Thymus (tissue), 11 donors: ENCODE measurements around the gene SNX13. TPM values are rescaled to one million over a fixed set of nuclear protein-coding genes. Genes with fewer than 3 reads are reported as not detected.

Experiments used
- DNase-seq, 9 donors: peaks; one replicate each; pipeline ENCODE4 v3.0.0-alpha.2; 2013; ENCODE audit warnings: low spot score in 9 of 9, low read depth in 6 of 9, missing footprints in 1 of 9
- H3K27ac ChIP-seq, 2 donors: one replicate each; pipeline ENCODE4 v1.5.1; 2013; ENCODE audit warnings: control low read depth in 1 of 2, low read depth in 1 of 2, low read length in 1 of 2, mild to moderate bottlenecking in 1 of 2, moderate library complexity in 1 of 2
- H3K27me3 ChIP-seq, 2 donors: one replicate each; pipeline ENCODE4 v1.5.1; 2013; ENCODE audit warnings: low read length in 1 of 2; ENCODE audit not compliant: control insufficient read depth in 2 of 2, insufficient read depth in 1 of 2
- H3K36me3 ChIP-seq, 2 donors: one replicate each; pipeline ENCODE4 v1.5.1; 2013; ENCODE audit warnings: low read length in 1 of 2, mild to moderate bottlenecking in 1 of 2, moderate library complexity in 1 of 2; ENCODE audit not compliant: control insufficient read depth in 2 of 2, insufficient read depth in 2 of 2
- H3K4me1 ChIP-seq, 2 donors: one replicate each; pipeline ENCODE4 v1.5.1; 2013; ENCODE audit warnings: low read length in 2 of 2; ENCODE audit not compliant: control insufficient read depth in 2 of 2, insufficient read depth in 2 of 2
- H3K4me3 ChIP-seq, 2 donors: one replicate each; pipeline ENCODE4 v1.5.1; 2013; ENCODE audit warnings: low read length in 2 of 2, control low read depth in 1 of 2, mild to moderate bottlenecking in 1 of 2
- H3K9me3 ChIP-seq, 2 donors: one replicate each; pipeline ENCODE4 v1.5.1; 2013; ENCODE audit warnings: low read length in 1 of 2, mild to moderate bottlenecking in 1 of 2; ENCODE audit not compliant: control insufficient read depth in 2 of 2, insufficient read depth in 1 of 2
- WGBS: extraction: QIAGEN DNeasy Blood & Tissue Kit; methylation state at CpG from one replicate; pipeline ENCODE4 v1.1.7; 2013; 5-methylcytosine and 5-hydroxymethylcytosine counted together
- polyA plus RNA-seq: library from polyadenylated mRNA; stranded (reverse); fragments of 200-250 nt; gene quantifications from one replicate; pipeline ENCODE4 v1.2.3, GENCODE V29; 2013
- total RNA-seq: library from RNA; stranded (reverse); fragments of 120-200 nt; gene quantifications from one replicate; pipeline ENCODE4 v1.2.4, GENCODE V29; 2013
- donor health status: healthy.

The SNX13 gene
- total and polyA plus RNA-seq, 2 donors, result 12.3 to 33.4 TPM

- Histone ChIP-seq H3K27me3 (no peaks in the 10 kb centered on the region), H3K9me3 (no peaks in the 10 kb centered on the region), H3K36me3 (peaks cover 4 to 9% of the 10 kb centered on the region in 2 donors), H3K4me1 (no peaks in the 10 kb centered on the region), H3K4me3 (no peak overlapping the region), H3K27ac (no peak overlapping the region)
- no peak for DNase-seq
- WGBS, result 98% methylated on average over 2 of the region's 2 CpGs
Observed at GRCh38 chr7:17879075-17879661, 61.1 kb downstream of the SNX13 start.

- no peaks in the 10 kb centered on the region for H3K27me3 ChIP-seq
- no peak overlapping the region for H3K4me3 ChIP-seq
- DNase-seq, result no peak
- H3K27ac ChIP-seq, result no peak overlapping the region
- H3K36me3 ChIP-seq, result peaks cover 4 to 9% of the 10 kb centered on the region in 2 donors
- H3K4me1 ChIP-seq, result no peaks in the 10 kb centered on the region
- no peaks in the 10 kb centered on the region for H3K9me3 ChIP-seq
- WGBS, result 98% methylated on average over 1 of the region's 1 CpG
Observed at GRCh38 chr7:17878627-17879026, 61.7 kb downstream of the SNX13 start.

GRCh38 chr7:17871815-17872533, 68.3 kb downstream of the SNX13 start:
- Histone ChIP-seq H3K27me3 (no peaks in the 10 kb centered on the region), H3K27ac (no peak overlapping the region), H3K4me3 (no peak overlapping the region), H3K9me3 (no peaks in the 10 kb centered on the region), H3K4me1 (no peaks in the 10 kb centered on the region), H3K36me3 (peaks cover 13 to 19% of the 10 kb centered on the region in 2 donors)
- no peak for DNase-seq
- 93% methylated on average over 8 of the region's 8 CpGs for WGBS

- Histone ChIP-seq H3K36me3 (peaks cover 13 to 19% of the 10 kb centered on the region in 2 donors), H3K9me3 (no peaks in the 10 kb centered on the region), H3K4me3 (no peak overlapping the region), H3K27me3 (no peaks in the 10 kb centered on the region), H3K27ac (no peak overlapping the region), H3K4me1 (no peaks in the 10 kb centered on the region)
- WGBS, result 96% methylated on average over 2 of the region's 2 CpGs
- DNase-seq, result no peak
Observed at GRCh38 chr7:17870406-17870805, 69.9 kb downstream of the SNX13 start.

DNA sequence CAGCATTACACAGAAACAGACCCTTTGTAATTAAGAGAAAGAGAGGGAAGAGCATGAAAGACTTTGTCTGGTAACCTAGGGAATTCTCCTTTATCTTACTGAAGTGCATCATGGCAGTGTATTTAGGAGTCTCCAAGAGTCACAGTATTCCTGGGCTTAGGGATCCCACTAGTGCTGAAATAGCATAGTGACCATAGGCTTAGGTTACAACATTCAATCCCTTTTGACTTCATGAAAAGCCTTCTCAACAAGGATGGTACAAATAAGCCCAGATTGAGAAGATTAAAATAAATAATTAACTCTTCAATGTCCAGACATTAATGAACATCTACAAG, 76.5 kb downstream of the SNX13 start:
- Histone ChIP-seq H3K4me3 (no peak overlapping the region), H3K9me3 (no peaks in the 10 kb centered on the region), H3K27me3 (no peaks in the 10 kb centered on the region), H3K27ac (no peak overlapping the region), H3K36me3 (peaks cover 20 to 25% of the 10 kb centered on the region in 2 donors), H3K4me1 (no peaks in the 10 kb centered on the region)
- DNase-seq, result no peak

- H3K4me3 ChIP-seq, result no peak overlapping the region
- H3K36me3 ChIP-seq, result peaks cover 20 to 25% of the 10 kb centered on the region in 2 donors
- DNase-seq, result no peak
- no peaks in the 10 kb centered on the region for H3K27me3 ChIP-seq
- no peak overlapping the region for H3K27ac ChIP-seq
- 97% methylated on average over 7 of the region's 7 CpGs for WGBS
- no peaks in the 10 kb centered on the region for H3K9me3 ChIP-seq
- no peaks in the 10 kb centered on the region for H3K4me1 ChIP-seq
Observed at GRCh38 chr7:17863095-17863808, 77.0 kb downstream of the SNX13 start.

DNA sequence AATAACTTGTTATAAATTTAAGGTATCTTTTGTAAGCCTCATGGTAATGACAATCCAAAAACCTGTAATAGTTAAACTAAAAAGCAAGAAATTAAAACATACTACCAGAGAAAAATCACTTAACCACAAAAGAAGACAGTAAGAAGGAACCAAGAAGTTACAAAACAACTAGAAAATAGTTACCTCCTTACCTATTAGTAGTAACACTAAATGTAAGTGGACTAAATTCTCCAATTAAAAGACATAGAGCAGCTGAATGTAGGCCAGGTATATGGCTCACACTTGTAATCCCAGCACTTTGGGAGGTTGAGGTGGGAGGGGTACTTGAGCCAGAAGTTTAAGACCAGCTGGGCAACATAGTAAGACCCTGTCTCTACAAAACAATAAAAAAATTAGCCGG, 84.0 kb downstream of the SNX13 start:
- Histone ChIP-seq H3K27ac (no peak overlapping the region), H3K4me3 (no peak overlapping the region), H3K9me3 (peaks cover 0 to 4% of the 10 kb centered on the region in 2 donors), H3K4me1 (no peaks in the 10 kb centered on the region), H3K27me3 (no peaks in the 10 kb centered on the region), H3K36me3 (peaks cover 7% of the 10 kb centered on the region in 2 donors)
- DNase-seq, result no peak
- WGBS, result 100% methylated on average over 1 of the region's 1 CpG

GRCh38 chr7:17855202-17855601, 85.1 kb downstream of the SNX13 start:
- Histone ChIP-seq H3K36me3 (peaks cover 0 to 3% of the 10 kb centered on the region in 2 donors), H3K4me1 (no peaks in the 10 kb centered on the region), H3K9me3 (peaks cover 0 to 4% of the 10 kb centered on the region in 2 donors), H3K27me3 (no peaks in the 10 kb centered on the region), H3K4me3 (no peak overlapping the region), H3K27ac (no peak overlapping the region)
- DNase-seq, result no peak
- 42% methylated on average over 1 of the region's 1 CpG for WGBS

- Histone ChIP-seq H3K4me1 (no peaks in the 10 kb centered on the region), H3K27ac (no peak overlapping the region), H3K4me3 (no peak overlapping the region), H3K9me3 (peaks cover 0 to 4% of the 10 kb centered on the region in 2 donors), H3K36me3 (peaks cover 3% of the 10 kb centered on the region in 2 donors), H3K27me3 (no peaks in the 10 kb centered on the region)
- WGBS, result 94% methylated on average over 3 of the region's 3 CpGs
- DNase-seq, result no peak
Observed at GRCh38 chr7:17854261-17855047, 85.8 kb downstream of the SNX13 start.
